GM19099 (cell line): ENCODE measurements around the gene CACNA2D1.

ENCODE experiments used
- POLR2A ChIP-seq: IDR thresholded peaks from 3 replicates; pipeline ENCODE4 v1.6.1; 2011; ENCODE audit warnings: low read depth; ENCODE audit not compliant: insufficient read length; ENCODE audit errors: extremely low read depth

CACNA2D1 gene

DNA sequence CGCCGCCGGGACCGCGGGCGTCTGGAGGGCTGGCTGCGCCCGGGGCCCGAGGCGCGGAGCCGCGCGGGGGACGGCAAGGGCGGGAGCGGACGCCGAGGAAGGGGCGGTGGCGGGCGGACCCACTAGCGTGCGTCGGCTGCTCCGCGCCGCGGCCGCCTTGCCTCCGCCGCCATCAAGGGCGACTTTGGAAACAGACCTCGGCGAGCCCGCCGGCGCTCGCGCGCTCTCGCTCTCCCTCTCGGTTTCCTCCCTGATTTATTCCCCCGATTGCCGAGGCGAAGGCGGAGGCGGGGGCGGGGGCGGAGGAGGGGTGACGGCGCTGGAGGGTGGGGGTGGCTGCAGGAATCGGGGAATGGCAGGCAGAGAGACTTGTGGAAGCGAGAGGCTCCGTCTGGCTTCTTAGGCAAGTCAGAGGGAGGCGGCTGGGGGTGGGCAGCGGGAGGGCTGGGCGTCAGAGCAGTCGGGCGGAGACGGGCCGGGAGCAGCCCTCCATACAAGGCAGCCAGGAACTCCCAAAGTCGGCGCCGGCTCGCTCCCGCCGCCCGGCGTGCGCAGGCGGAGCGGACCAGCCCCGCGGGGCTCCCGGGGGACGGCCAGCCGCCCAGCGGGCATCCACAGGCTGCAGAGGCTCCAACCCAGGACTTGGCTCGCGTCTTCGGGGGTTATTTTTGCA is at the start of gene CACNA2D1:
CACNA2D1 (minus strand) TSS at position 231 of the 673 bp plus-strand sequence.
- no peak for TF ChIP-seq POLR2A

DNA sequence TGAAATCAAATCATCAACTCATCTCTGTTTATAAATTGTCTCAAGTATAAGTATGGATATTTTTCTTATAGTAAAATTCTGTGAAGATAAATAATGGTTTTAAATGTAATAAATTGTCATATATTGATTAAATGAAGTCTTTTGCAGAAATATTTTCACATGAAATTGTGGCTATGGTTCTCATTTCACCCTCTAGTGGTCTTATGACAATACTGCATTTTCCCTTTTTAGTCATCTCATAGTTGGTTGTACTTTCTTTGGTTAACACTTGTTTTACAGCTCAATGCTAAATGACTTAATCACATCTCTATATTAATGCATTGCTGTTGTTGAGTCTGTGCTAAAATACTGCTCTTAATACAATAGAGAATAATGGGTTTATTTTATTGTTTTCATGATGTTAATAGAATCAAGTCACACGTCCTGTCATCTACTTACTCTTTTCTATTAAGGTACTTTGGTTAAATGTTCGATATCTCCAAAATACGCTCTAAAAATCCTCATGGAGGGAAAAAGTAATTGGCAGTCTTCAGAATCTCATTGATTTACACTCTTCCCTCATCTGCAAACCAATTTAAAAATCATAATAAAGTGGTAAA is 38.0 kb upstream of the CACNA2D1 start:
- no peak for TF ChIP-seq POLR2A

DNA sequence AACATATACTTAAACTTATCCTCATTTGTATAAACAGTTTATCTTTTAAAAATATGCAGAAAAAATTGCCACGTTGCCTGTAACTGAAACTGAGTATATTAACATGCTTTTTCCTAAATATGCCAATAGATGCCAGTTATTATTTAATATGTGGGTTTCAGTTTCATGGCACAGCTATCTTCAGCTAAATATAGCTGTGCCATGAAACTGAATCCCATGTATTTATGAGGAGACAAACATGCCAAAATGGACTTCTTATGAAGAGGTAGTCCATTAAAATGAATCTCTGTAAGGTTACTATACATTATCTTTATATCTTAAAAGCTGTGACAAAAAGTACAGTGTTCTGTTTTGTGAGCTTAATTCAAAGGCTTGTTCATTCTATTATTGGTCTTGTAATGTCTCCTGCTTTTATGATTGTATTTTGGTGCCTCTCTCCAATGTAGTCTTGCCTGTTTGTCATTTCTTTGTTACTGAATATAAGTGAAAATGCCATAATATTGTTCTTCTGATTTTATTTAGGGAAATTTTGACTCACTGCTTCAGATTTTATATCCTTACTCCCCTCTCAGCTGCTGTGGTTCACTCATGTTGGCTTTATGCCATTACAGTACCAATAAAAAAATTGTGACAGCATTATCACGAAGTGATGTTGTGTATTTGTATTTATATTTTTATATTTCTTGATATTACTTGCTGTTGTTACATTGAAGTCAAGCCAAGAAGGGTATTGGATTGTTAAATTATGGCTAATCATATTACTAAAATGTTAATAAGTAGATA is 34.3 kb upstream of the CACNA2D1 start:
- no peak for TF ChIP-seq POLR2A

DNA sequence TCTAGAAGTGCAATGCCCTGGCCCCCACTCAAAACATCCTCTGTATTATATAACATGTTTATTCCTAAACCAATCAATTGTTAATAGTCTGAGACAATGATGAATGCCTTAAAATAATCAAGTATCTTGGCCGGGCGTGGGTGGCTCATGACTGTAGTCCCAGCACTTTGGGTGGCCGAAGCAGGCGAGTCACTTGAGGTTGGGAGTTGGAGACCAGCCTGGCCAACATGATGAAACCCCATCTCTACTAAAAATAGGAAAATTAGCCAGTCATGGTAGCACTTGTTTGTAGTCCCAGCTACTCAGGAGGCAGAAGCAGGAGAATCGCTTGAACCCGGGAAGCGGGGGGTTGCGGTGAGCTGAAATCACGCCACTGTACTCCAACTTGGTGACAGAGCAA is 29.4 kb upstream of the CACNA2D1 start:
- TF ChIP-seq POLR2A = no peak

DNA sequence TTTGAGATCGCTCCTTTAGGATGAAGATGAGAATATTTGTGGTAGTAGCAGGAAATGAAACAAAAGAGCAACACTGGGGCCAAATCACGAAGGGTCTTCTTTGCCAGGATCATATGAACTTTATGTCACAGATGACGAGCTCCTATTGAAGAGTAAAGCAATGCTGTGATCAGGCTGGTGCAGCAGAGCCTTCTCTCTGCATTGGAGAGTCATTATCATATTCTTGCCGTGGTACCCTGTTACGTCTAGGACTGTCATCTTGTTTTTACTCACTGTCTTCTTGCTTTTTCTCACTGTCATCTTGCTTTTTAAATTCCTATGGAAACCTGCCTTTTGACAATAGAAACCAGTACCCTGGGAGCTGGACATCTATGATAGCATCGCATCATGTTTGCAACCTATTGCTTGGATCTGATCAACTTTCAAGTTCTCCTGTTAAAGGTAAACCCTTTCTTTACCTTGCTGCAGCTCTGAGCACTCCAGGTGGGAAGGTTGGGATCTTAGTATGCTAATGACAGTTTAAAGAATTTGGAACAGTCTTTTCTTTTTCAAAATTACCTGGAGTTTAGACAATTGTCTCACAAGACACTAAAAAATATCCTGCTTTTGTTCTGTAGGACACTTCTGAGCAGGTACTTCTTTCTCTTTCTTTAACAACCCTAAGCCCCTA is 27.9 kb upstream of the CACNA2D1 start:
- no peak for TF ChIP-seq POLR2A

DNA sequence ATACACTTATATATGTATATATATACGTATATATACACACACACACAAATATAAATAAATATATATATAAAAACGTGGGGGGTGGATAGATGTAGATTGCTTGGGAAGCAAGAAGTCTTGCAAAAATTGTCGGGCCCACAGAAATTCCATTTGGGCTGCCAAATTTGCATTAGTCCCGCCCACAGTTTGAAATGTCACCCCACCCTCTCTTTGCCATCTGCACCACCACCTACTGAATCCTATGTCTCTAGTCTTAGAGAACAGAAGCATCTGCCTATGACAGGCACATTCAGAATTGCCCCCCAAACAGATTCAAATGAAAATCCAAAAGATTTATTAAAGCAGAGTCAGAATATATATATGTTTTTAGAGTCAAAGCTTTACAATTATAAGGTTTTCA is 25.6 kb upstream of the CACNA2D1 start:
- TF ChIP-seq POLR2A = no peak

DNA sequence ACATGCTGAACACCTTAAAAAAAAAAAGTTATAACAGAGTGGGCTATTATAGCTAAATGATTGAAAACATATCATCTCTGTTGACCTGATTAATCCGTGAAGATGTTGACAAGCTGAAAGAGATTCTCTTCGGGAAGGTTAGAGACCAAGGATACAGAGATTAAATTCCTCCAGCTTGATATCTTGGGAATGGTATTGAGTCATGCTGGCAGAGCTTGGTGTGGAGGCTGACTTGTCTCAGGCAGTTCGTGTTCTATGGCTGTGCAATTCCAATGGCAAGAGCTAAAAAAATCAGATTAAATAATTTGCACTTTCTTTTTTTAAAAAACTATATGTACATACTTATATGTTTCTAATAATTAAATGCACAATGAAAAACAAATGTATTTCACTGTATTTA is 24.9 kb upstream of the CACNA2D1 start:
- TF ChIP-seq POLR2A = no peak

DNA sequence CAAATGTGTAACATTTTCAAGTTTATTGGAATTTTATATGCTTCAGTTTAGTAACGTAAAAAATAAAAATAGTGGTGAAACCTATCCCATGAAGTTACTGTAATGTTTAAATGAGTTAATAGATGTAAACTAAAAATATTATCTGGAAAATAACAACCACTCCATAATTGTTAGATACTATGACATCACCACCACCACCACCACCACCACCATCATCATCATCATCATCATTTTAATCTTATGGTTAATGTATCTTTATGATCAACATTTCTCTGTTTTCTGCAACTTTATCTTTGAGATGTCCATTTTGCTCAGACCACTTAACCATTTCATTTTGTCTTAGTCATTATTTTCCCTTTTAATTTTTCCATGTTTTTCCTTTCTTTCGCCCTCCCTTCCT is 23.4 kb upstream of the CACNA2D1 start:
- no peak for TF ChIP-seq POLR2A

DNA sequence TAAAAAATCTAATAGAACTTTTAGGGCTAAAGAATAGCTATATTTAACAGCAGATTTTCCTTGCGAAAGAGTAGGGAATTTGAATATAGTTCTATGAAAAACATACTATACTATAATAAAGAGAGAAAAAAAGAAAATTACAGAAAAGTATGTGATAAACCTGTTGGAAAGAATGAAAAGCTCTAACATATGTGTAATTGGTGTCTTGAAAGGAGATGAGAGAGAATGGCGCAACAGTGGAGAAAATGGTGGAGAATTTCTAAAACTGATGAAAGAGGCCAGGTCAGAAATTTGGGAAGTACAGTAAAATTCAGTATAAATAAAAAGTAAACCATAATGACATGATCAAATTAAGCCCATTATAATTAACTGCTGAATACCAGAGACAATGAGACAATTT is 20.8 kb upstream of the CACNA2D1 start:
- no peak for TF ChIP-seq POLR2A

DNA sequence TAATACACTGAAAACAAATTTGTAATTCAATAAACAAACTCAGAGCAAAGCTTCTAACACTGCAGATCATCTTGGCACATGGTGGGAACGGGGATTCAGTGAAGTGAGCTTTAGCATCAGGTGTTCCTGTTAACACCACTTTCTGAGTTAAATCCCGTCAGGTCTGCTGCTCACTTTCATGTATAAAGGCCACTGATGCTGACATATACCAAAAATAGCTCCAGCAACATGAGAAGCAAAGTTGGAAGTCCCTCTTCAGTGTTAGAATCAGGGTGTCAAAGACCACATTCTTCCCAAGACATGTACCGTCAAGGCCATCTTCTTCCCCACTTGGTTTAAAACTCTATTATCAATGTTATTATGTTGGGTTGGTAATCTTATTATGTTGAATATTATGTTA is 11.7 kb upstream of the CACNA2D1 start:
- TF ChIP-seq POLR2A = no peak

DNA sequence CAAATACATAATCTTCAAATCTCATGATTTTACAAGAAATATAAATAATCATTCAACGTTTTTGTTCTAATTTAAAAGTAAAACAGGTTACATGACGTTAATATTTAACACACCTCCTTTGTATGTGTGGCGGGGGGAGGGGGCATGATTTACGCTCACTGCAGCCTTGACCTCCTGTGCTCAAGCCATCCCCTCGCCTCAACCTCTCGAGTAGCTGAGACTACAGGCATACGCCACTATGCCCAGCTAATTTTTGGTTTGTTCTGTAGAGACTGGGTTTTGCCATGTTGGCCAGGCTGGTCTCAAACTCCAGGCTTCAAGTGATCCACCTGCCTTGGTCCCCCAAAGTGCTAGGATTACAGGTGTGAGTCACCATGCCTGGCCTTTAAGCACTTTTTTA is 7.2 kb upstream of the CACNA2D1 start:
- no peak for TF ChIP-seq POLR2A

DNA sequence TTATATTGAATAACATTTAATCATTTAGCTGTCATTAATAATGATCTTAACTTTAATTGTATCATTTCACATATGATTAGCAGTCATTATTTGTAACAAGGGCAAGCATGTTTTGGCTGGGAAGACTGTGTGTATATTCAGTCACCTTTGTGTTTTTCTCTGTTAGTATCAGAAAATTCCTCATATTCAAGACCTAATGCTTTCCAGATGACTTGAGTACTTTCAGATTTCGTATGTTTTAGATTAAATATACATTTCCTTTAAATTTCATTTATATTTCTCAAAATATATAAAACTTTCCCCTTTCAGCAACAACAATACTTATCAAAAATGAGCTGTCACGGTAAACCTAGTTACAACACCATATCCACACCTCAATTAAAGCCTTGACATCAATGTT is 6.3 kb upstream of the CACNA2D1 start:
- no peak for TF ChIP-seq POLR2A

DNA sequence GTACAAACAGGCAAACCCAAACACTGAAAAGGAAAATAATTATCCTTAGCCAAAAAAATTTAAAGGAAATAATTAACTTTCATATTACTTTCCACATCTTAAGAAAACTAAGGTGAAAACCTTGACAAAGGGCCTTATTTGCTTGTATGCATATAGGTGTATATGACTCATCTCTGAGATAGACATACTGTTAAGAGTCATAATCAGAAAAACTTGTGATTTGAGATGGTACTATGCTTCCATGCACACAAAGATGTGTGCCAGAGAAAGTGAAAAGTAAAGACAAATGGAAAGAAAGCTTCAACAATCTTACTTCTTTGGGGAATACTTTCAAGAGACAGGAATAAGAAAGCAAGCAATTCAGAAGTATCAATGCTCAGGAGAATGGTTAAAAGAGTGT is 3.3 kb upstream of the CACNA2D1 start:
- no peak for TF ChIP-seq POLR2A

DNA sequence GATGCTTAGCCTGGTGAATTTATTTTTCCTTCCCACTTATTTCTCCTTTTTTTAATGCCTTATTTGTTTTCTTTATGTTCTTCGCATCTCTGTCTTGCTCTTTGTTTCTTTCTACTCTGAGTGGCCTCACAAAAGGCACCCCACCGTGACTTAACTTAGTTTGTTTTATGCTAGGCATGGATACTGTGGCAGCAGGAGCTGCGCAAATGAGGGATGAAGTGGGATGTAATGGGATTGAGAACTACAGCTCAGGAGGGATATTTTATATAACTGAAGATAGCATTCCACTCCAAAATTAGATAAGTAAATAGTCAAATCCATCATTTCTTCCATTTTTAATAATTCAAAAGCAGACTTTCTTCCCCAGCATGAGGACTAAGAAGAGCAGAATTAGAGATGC is 1.7 kb upstream of the CACNA2D1 start:
- no peak for TF ChIP-seq POLR2A

DNA sequence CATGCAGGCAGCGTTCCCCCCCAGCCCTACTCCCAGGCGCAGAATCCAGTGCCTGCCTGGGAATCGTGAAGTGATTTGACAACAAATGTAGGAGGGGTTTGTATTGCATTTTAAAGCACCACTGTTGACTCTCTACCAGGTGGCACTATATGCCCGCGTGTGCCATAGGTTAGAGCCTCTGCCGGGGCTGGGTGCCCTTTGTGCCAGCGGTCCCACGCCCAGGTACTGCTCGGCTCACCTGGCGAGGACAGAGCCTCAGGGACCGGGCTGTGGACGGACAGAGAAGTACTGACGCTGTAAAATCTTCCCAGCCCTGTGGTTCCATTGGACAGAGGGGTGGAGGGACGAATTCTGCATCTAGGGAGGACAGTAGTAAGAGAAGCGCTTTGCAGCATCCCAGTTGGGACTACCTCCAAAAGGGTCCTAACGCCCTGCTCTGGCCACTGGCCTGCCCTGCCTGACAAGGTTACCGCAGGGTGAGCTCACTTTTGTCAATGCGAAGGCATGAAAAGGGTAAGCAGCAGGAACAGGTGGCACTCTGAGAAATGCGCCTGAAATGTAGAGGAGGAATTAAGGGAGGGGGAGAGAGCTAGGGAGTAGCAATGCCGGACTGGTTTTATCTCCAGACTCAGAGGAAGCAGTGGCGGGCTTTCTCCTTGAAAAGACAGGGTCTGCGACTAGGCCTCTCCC is 788 bp upstream of the CACNA2D1 start:
- no peak for TF ChIP-seq POLR2A
